HFFc6 (cell line): ENCODE data around the gene NUAK1. TPM values are rescaled to one million over a fixed set of nuclear protein-coding genes. Genes with fewer than 3 reads are reported as not detected.

Source experiments
- DNase-seq: peaks from one replicate; pipeline ENCODE4 v3.0.0-alpha.2; 2018
- H3K27ac Mint-ChIP-seq: 2 replicates; pipeline ENCODE4 v1.8.0; 2020; ENCODE audit warnings: mild to moderate bottlenecking, mixed read lengths
- H3K27me3 Mint-ChIP-seq: 2 replicates; pipeline ENCODE4 v1.8.0; 2021; ENCODE audit warnings: mild to moderate bottlenecking, moderate library complexity, mixed read lengths; ENCODE audit not compliant: insufficient read depth
- H3K36me3 Mint-ChIP-seq: 2 replicates; pipeline ENCODE4 v1.8.0; 2021; ENCODE audit warnings: low read depth, mixed read lengths
- H3K4me1 Mint-ChIP-seq: 2 replicates; pipeline ENCODE4 v1.8.0; 2020; ENCODE audit warnings: low read depth, mixed read lengths
- H3K4me3 Mint-ChIP-seq: 2 replicates; pipeline ENCODE4 v1.8.0; 2020; ENCODE audit warnings: mild to moderate bottlenecking, moderate library complexity, mixed read lengths
- H3K9me3 Mint-ChIP-seq: 2 replicates; pipeline ENCODE4 v1.8.0; 2020; ENCODE audit warnings: mild to moderate bottlenecking, mixed read lengths
- total RNA-seq, 6 experiments: library from RNA; stranded (reverse); fragmentation: NEBNext Ultra II Directional; extraction: Animal tissue kit (Norgen Biotek cat#: 25700); gene quantifications; 2 replicates in 1 of 6; 3 replicates in 5 of 6; pipeline ENCODE4 v1.2.3, GENCODE V29; 2021
- TF ChIP-seq, protein P1 (sequence below): fragments of 200-600 bp; sonication (generic); IDR thresholded peaks from 2 replicates; pipeline ENCODE4 v1.5.0; 2021; ENCODE audit warnings: antibody characterized with exemption, mild to moderate bottlenecking

NUAK1 gene
- total RNA-seq, 6 experiments from 2014 or later, result 11.0 to 37.3 (median 14.1) TPM

DNA sequence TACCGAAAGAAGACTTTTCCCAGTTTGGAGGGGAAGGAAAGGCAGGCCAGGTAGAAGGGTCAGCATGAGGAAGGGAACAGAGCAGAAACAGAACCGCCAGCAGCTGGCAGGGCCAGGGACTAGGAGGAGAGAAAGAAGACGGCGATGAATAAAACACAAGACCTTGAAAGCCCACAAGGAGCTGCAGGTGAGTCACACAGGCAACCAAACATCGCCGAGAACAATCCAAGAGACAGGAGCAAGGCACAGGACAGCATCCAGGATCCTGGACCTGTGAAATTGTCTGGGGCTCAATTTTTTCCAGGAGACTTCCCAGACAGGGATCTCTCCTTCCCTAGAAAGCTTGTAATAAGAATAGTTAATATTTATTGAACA lies 47.3 kb downstream of the NUAK1 start:
- no peak for DNase-seq
- TF ChIP-seq, protein P1, sequence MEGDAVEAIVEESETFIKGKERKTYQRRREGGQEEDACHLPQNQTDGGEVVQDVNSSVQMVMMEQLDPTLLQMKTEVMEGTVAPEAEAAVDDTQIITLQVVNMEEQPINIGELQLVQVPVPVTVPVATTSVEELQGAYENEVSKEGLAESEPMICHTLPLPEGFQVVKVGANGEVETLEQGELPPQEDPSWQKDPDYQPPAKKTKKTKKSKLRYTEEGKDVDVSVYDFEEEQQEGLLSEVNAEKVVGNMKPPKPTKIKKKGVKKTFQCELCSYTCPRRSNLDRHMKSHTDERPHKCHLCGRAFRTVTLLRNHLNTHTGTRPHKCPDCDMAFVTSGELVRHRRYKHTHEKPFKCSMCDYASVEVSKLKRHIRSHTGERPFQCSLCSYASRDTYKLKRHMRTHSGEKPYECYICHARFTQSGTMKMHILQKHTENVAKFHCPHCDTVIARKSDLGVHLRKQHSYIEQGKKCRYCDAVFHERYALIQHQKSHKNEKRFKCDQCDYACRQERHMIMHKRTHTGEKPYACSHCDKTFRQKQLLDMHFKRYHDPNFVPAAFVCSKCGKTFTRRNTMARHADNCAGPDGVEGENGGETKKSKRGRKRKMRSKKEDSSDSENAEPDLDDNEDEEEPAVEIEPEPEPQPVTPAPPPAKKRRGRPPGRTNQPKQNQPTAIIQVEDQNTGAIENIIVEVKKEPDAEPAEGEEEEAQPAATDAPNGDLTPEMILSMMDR, result no peak
- Mint-ChIP-seq H3K36me3 (peaks cover 50% of the 10 kb centered on the region), H3K27me3 (peaks cover 2% of the 10 kb centered on the region), H3K9me3 (no peaks in the 10 kb centered on the region), H3K4me3 (peak overlapping the region; percentile 63), H3K4me1 (peaks cover 77% of the 10 kb centered on the region), H3K27ac (peak overlapping the region; percentile 89)

DNA sequence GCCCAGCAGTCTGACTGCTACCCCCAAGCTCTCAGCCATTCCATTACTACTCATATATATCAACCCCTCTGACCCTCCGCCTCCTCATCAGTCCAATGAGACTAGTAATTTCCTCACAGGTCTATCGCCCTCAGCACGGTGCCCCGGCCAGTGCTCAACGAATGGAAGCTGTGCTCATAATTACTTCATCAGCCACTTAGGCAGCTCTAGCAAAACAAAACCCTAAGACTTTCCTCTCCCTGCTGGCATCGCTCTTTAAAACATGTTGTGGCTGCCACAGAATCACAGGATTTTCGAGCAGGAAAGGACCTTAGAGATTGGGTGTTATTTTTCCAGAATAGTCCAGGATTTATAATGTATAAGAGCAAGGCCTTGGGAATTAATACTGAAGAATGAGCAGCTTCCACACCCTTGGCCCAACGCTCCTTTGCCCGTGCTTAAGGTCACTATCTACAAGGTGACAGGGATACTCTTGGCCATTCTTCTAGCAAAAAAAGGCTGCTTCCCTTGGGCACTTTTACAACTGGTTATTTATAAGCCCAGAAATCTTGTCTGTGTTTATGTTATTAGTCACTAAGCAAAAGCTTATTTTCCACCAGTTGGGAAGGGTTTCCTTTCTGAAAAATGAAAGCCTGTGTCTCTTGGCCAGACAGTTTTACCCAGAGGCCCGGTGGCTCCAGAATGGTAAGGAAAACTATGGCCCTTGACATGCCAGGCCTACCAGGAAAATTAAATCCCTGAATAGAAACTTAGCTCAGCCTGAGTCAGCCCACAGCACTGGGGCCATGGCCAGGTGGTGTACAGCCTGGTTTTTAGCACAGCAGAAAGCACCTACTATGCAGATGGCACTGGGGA lies 47.9 kb downstream of the NUAK1 start:
- Mint-ChIP-seq H3K36me3 (peaks cover 44% of the 10 kb centered on the region), H3K27ac (peak overlapping the region; percentile 89), H3K4me1 (peaks cover 71% of the 10 kb centered on the region), H3K4me3 (peak overlapping the region; percentile 63), H3K9me3 (no peaks in the 10 kb centered on the region), H3K27me3 (peaks cover 2% of the 10 kb centered on the region)
- peak; percentile 91 for DNase-seq
- TF ChIP-seq, protein P1, result no peak

DNA sequence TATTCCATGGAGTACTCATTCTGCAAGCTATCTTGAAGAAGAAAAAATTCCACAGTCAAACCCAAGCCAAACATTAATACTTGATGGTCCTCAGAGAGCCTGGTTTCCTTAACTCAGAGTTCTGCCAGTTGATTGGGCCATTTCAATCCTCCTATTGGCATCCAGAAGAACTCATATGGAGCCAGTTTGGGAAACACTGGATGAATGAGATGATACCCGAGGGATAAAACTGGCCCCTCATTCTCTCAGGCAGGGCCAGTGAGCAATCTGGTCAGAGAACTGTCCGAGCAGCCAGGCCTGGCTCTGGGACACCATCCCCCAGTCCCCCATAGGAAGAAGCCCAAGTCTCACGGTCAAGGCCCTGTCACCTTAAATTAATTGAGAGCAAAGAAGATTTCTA lies 48.8 kb downstream of the NUAK1 start:
- Mint-ChIP-seq H3K27ac (peak overlapping the region; percentile 89), H3K9me3 (no peaks in the 10 kb centered on the region), H3K27me3 (peaks cover 2% of the 10 kb centered on the region), H3K4me3 (0 out of 2 replicates have a peak overlapping the region, but pooled peaks have one; percentile 24), H3K36me3 (peaks cover 35% of the 10 kb centered on the region), H3K4me1 (peaks cover 74% of the 10 kb centered on the region)
- no peak for DNase-seq
- TF ChIP-seq, protein P1, result no peak

DNA sequence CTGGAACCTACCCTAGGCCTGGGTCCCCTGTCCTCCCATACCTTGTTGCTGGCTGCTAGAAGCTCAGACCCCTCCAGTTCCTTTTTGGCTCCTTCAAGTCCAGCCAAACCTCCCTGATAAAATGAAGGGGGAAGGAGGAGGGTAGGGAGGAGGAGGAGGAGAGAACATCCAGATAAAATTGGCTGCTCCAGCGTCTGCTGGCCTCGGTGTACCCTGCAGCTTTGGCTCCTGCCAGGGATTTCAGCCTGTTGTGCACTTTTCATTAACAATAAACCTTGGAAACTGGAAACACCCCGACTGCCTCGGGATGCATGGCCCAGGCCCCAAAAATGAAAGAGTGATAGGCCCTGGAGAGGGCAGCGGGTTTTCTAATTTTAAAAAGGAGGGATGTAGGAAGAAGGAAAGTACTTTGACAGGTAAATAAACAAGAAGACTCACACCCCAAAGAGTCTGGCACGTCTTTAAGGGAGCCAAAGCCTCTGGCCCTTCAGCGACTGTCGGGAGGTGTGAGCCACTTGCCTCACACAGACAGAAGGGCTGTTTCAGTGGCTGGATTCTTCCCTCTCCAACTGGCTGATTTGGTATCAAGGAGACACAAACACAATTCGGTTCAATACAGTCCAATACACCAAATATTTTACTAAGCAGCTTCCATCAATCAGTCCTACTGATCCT lies 49.8 kb downstream of the NUAK1 start:
- Mint-ChIP-seq H3K9me3 (no peaks in the 10 kb centered on the region), H3K27me3 (peaks cover 2% of the 10 kb centered on the region), H3K27ac (no peak overlapping the region), H3K4me1 (peaks cover 75% of the 10 kb centered on the region), H3K4me3 (no peak overlapping the region), H3K36me3 (peaks cover 25% of the 10 kb centered on the region)
- no peak for DNase-seq
- TF ChIP-seq, protein P1, result no peak

DNA sequence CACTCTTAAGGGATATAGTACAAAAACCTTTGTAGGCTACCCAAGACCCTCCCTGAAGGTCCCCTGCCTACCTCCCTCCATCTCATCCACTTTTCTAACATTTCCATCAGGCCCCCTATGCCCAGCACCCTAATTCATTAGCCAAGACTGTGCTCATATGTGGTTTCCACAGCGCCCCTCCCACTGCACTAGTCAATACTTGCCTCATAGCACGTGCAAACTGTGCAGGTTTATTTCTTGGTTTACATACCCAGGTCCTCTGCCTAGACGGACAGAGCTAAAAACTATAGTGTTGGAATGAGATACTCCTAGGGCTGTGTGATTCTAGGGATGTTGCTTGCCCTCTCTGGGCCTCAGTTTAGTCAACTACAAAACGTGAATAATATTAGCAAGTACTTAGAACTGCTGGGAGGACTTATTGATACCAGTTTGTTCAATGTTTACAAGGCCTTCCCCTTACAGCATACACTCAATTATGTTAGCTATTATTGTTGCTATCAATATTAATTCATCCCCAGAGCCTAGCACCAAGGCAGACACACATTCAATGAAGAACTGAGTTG lies 50.4 kb downstream of the NUAK1 start:
- no peak for DNase-seq
- Mint-ChIP-seq H3K36me3 (peaks cover 27% of the 10 kb centered on the region), H3K27ac (peak overlapping the region; percentile 0; the same call in 1 of the 2 replicates), H3K9me3 (no peaks in the 10 kb centered on the region), H3K27me3 (peaks cover 2% of the 10 kb centered on the region), H3K4me3 (no peak overlapping the region), H3K4me1 (peaks cover 76% of the 10 kb centered on the region)
- TF ChIP-seq, protein P1, result no peak
